Natural killer cell treated with Interleukin-12 subunit alpha and Interleukin-12 subunit beta and Interleukin-15 and Interleukin-18, amount 100 ng/mL, for 72 hours (primary cell): Measurements from ENCODE around the gene FKBP14. TPM values are rescaled to one million over a fixed set of nuclear protein-coding genes. Genes with fewer than 3 reads are reported as not detected.
"Not testable (repeated sequence)": the region's sequence is repeated elsewhere in the genome, so short reads cannot be mapped to it uniquely, and the experiment has no call there.

Source experiments
- ATAC-seq, 2 donors: fragments of 150-1000 bp; cut with Tn5 transposase in 1 of 2; sonication (Bioruptor Pico), chemical (Tn5 transposase) in 1 of 2; 2 replicates each; pipeline ENCODE4 v1.10.0; 2021
- DNase-seq: peaks from one replicate; pipeline ENCODE4 v3.0.0; 2022; ENCODE audit warnings: low spot score
- H3K27ac Mint-ChIP-seq, 2 donors: 1 replicate in 1 of 2; 2 replicates in 1 of 2; pipeline ENCODE4 v1.8.0; 2022; ENCODE audit warnings: mixed read lengths in 2 of 2, mild to moderate bottlenecking in 1 of 2, moderate library complexity in 1 of 2
- H3K27me3 Mint-ChIP-seq, 2 donors: 1 replicate in 1 of 2; 2 replicates in 1 of 2; pipeline ENCODE4 v1.8.0; 2022; ENCODE audit warnings: mixed read lengths in 2 of 2
- H3K36me3 Mint-ChIP-seq: one replicate; pipeline ENCODE4 v1.8.0; 2022; ENCODE audit warnings: mixed read lengths
- H3K4me1 Mint-ChIP-seq, 2 donors: 1 replicate in 1 of 2; 2 replicates in 1 of 2; pipeline ENCODE4 v1.8.0; 2022; ENCODE audit warnings: low read depth in 2 of 2, mixed read lengths in 2 of 2, mild to moderate bottlenecking in 1 of 2
- H3K4me3 Mint-ChIP-seq: one replicate; pipeline ENCODE4 v1.8.0; 2022; ENCODE audit warnings: mixed read lengths
- H3K9me3 Mint-ChIP-seq: 2 replicates; pipeline ENCODE4 v1.8.0; 2022; ENCODE audit warnings: mixed read lengths
- total RNA-seq, 2 donors: library from RNA; stranded (reverse); gene quantifications; one replicate each; pipeline ENCODE4 v1.2.3, GENCODE V29; 2022

Gene FKBP14
- total RNA-seq, 2 donors from 2014 or later, result 12.6 to 20.6 TPM

GRCh38 chr7:29974286-29974685 lies 52.2 kb downstream of the FKBP14 start:
- no peak for ATAC-seq
- Mint-ChIP-seq H3K9me3 (no peaks in the 10 kb centered on the region), H3K36me3 (no peaks in the 10 kb centered on the region), H3K4me1 (peaks cover 18 to 21% of the 10 kb centered on the region in 2 donors), H3K4me3 (no peak overlapping the region), H3K27me3 (peaks cover 0 to 13% of the 10 kb centered on the region in 2 donors), H3K27ac (no peak overlapping the region)
- DNase-seq, result no peak

- H3K27ac Mint-ChIP-seq, result no peak overlapping the region
- no peak overlapping the region for H3K4me3 Mint-ChIP-seq
- peaks cover 18% of the 10 kb centered on the region in 2 donors for H3K4me1 Mint-ChIP-seq
- H3K27me3 Mint-ChIP-seq, result peaks cover 0 to 13% of the 10 kb centered on the region in 2 donors
- DNase-seq (no peak), ATAC-seq (no peak)
- H3K9me3 Mint-ChIP-seq, result no peaks in the 10 kb centered on the region
- no peaks in the 10 kb centered on the region for H3K36me3 Mint-ChIP-seq
These were observed 54.2 kb downstream of the FKBP14 start for GRCh38 chr7:29972315-29972669.

DNA sequence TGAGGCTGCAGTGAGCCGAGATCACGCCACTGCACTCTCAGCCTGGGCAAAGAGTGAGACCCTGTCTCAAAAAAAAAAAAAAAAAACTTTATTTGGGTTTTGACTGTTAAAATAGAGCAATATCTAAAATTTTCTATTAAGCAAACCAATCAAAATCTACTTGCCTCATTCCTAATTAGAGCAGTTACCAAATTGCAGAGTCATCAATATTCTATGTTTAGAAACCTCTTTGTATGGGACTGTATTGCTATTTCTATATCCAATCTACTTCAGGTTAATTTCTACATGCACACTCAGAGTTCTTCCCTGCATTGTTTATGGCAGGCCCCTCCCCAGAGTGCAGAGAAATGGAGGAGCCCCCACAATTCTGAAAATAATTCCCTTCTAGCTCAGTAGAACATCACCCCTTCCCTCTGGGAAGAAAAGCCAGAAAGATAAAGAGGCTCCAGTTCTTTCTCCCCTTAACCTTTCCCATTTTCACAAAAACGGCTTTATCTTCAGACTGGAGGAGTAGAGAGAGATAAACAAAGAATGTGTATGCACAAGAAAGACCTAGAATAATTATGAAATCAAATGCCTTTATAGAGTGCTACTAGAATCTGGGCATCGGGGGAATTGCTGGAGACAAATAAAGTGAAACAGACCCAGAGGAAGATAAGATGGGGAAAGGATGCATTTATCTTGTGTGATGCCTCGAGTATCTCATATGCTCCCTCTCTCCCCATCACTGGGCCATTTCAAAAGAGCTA lies 54.8 kb downstream of the FKBP14 start:
- H3K36me3 Mint-ChIP-seq, result no peaks in the 10 kb centered on the region
- peaks cover 0 to 13% of the 10 kb centered on the region in 2 donors for H3K27me3 Mint-ChIP-seq
- no peaks in the 10 kb centered on the region for H3K9me3 Mint-ChIP-seq

DNA sequence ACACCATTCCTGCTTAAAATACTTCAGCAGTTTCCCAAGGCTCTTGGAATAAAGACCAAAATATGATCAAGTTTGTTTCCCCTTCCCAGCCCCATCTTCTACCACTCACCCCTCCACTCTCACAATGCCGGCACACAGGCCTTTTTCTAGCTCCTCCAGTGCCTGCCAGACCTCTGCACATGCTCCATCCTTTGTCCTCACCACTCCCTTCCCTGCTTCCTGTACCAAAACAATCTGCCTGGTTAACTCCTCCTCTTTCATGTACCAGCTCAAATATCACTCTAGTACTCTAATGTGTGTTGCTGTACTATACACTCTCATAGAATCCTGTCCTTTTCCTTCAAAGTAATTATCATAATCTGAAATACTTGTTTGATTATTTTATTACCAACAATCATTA lies 56.3 kb downstream of the FKBP14 start:
- no peak overlapping the region for H3K27ac Mint-ChIP-seq
- ATAC-seq, result no peak
- H3K4me3 Mint-ChIP-seq, result no peak overlapping the region
- peaks cover 18% of the 10 kb centered on the region in 2 donors for H3K4me1 Mint-ChIP-seq
- no peaks in the 10 kb centered on the region for H3K9me3 Mint-ChIP-seq
- peaks cover 0 to 14% of the 10 kb centered on the region in 2 donors for H3K27me3 Mint-ChIP-seq
- H3K36me3 Mint-ChIP-seq, result no peaks in the 10 kb centered on the region
- no peak for DNase-seq

More for the DNA sequence above, 54.8 kb downstream of the FKBP14 start:
- Mint-ChIP-seq H3K4me1 (peaks cover 18% of the 10 kb centered on the region in 2 donors), H3K4me3 (no peak overlapping the region), H3K27ac (no peak overlapping the region)
- DNase-seq (no peak), ATAC-seq (no peak)

- Mint-ChIP-seq H3K36me3 (no peaks in the 10 kb centered on the region), H3K4me1 (peaks cover 18% of the 10 kb centered on the region in 2 donors), H3K27ac (no peak overlapping the region), H3K27me3 (peaks cover 0 to 18% of the 10 kb centered on the region in 2 donors), H3K4me3 (no peak overlapping the region), H3K9me3 (no peaks in the 10 kb centered on the region)
- ATAC-seq (no peak), DNase-seq (no peak)
These were observed 56.8 kb downstream of the FKBP14 start for GRCh38 chr7:29969738-29970137.

- Mint-ChIP-seq H3K27me3 (peaks cover 0 to 18% of the 10 kb centered on the region in 2 donors), H3K9me3 (no peaks in the 10 kb centered on the region), H3K36me3 (no peaks in the 10 kb centered on the region), H3K4me3 (no peak overlapping the region), H3K4me1 (peaks cover 18% of the 10 kb centered on the region in 2 donors), H3K27ac (no peak overlapping the region)
- ATAC-seq (no peak), DNase-seq (no peak)
These were observed 57.7 kb downstream of the FKBP14 start for GRCh38 chr7:29968683-29969395.

- H3K36me3 Mint-ChIP-seq, result no peaks in the 10 kb centered on the region
- H3K27ac Mint-ChIP-seq, result no peak overlapping the region
- DNase-seq, result no peak
- H3K27me3 Mint-ChIP-seq, result peaks cover 0 to 12% of the 10 kb centered on the region in 2 donors
- ATAC-seq, result no peak
- H3K4me3 Mint-ChIP-seq, result no peak overlapping the region
- H3K4me1 Mint-ChIP-seq, result peaks cover 6 to 7% of the 10 kb centered on the region in 2 donors
- H3K9me3 Mint-ChIP-seq, result no peaks in the 10 kb centered on the region
These were observed 61.5 kb downstream of the FKBP14 start for GRCh38 chr7:29965030-29965429.

DNA sequence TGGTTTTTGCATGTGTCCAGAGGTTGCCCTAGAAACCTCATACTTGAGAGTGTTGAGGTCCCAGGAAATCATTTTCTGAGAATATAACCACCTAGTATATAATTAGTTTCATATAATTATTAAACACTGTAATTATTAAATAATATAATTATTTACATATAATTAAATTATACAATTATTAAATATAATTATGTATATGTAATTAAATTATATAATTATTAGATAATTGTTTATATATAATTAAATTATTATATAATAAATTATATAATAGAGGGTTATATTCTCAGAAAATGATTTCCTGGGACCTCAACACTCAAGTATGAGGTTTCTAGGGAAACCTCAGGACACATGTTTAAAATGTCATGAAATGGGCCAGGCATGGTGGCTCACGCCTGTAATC lies 64.5 kb downstream of the FKBP14 start:
- peaks cover 0 to 5% of the 10 kb centered on the region in 2 donors for H3K4me1 Mint-ChIP-seq
- no peaks in the 10 kb centered on the region for H3K36me3 Mint-ChIP-seq
- H3K27ac Mint-ChIP-seq, result no peak overlapping the region
- H3K27me3 Mint-ChIP-seq, result peaks cover 0 to 5% of the 10 kb centered on the region in 2 donors
- no peaks in the 10 kb centered on the region for H3K9me3 Mint-ChIP-seq
- DNase-seq (no peak), ATAC-seq (no peak)
- H3K4me3 Mint-ChIP-seq, result no peak overlapping the region

DNA sequence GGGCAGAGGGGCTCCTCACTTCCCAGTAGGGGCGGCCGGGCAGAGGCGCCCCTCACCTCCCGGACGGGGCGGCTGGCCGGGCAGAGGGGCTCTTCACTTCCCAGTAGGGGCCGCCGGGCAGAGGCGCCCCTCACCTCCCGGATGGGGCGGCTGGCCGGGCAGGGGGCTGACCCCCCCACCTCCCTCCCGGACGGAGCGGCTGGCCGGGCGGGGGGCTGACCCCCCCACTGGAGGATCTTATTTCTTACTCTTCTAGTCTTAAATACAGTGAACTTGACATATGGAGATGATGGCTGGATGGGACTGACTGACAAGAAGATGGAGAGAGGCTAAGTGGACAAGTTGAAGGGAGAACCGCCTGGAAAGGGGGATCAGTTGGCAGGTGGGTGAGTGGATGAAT lies 64.9 kb downstream of the FKBP14 start:
- not testable (repeated sequence) for H3K36me3 Mint-ChIP-seq, H3K4me3 Mint-ChIP-seq, H3K27ac Mint-ChIP-seq, H3K27me3 Mint-ChIP-seq, DNase-seq, H3K9me3 Mint-ChIP-seq, ATAC-seq, H3K4me1 Mint-ChIP-seq

Other genes with a start within 250 kb of the FKBP14 start
- not detected for gene WIPF3, start 220.2 kb downstream of the FKBP14 start, total RNA-seq
- 10 to 100 TPM in 1 of 2 donors, 1 to 10 TPM in 1; 9.0 to 19.5 TPM for gene SCRN1, start 36.9 kb downstream of the FKBP14 start, total RNA-seq
- 10 to 100 TPM; 15.0 to 17.1 TPM for gene PLEKHA8, start 1.7 kb upstream of the FKBP14 start, total RNA-seq
- 10 to 100 TPM in 1 of 2 donors, 1 to 10 TPM in 1; 3.6 to 10.2 TPM for gene MTURN, start 108.3 kb upstream of the FKBP14 start, total RNA-seq